Right lobe of liver (tissue), 4 donors: ENCODE results near the gene CCNL1.

Experiments used
- POLR2A ChIP-seq: fragments of 450-650 bp; IDR thresholded peaks from one replicate; pipeline ENCODE4 v1.6.1; 2017; ENCODE audit warnings: antibody characterized with exemption, mild to moderate bottlenecking
- TF ChIP-seq, protein P1 (sequence below), 4 donors: fragments of 200-600 bp in 3 of 4; fragments of 450-650 bp in 1 of 4; IDR thresholded peaks; one replicate each; pipeline versions ENCODE4 v1.5.1 to v1.8.0; 2016 to 2022; ENCODE audit warnings: antibody characterized with exemption in 4 of 4, mild to moderate bottlenecking in 2 of 4
- donor health status: DM: no; HTN: no; CAD: no.
- donor health status: DM: no; HTN: no; CAD: no.
- donor health status: DM: no; HTN: yes; CAD: no.

DNA sequence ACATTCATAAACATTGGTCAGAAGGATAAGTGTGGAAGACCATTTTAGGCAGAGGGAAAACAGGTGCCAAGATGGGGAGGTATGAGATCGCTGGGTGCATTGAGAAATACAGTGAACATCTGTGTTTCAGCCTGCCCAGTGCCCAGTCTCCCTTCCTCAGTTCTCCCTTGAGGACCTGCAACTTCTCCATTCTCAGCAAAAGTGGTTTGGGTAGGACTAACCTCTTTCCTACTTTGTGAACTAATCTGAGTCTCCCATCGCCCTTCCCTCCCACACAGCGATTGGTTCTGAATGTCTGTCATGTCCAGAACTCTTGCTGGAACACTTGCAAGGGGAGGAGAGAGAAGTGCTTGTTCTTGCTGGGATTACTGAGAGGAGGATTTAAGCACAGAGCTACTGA, 10.9 kb upstream of the CCNL1 start:
- TF ChIP-seq, protein P1, sequence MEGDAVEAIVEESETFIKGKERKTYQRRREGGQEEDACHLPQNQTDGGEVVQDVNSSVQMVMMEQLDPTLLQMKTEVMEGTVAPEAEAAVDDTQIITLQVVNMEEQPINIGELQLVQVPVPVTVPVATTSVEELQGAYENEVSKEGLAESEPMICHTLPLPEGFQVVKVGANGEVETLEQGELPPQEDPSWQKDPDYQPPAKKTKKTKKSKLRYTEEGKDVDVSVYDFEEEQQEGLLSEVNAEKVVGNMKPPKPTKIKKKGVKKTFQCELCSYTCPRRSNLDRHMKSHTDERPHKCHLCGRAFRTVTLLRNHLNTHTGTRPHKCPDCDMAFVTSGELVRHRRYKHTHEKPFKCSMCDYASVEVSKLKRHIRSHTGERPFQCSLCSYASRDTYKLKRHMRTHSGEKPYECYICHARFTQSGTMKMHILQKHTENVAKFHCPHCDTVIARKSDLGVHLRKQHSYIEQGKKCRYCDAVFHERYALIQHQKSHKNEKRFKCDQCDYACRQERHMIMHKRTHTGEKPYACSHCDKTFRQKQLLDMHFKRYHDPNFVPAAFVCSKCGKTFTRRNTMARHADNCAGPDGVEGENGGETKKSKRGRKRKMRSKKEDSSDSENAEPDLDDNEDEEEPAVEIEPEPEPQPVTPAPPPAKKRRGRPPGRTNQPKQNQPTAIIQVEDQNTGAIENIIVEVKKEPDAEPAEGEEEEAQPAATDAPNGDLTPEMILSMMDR (IDR thresholded peaks at IDR 0.05), result no peak
- TF ChIP-seq POLR2A, result no peak
